Stimulated activated CD8-positive, alpha-beta memory T cell treated with anti-CD3 and anti-CD28 coated beads, Interleukin-7, amount 100 ng/mL, for 48 hours (primary cell): Measurements from ENCODE around the gene GOLGA6L6.
"Not testable (repeated sequence)": the region's sequence is repeated elsewhere in the genome, so short reads cannot be mapped to it uniquely, and the experiment has no call there.

ENCODE experiments used
- DNase-seq, 2 donors: peaks; one replicate each; pipeline ENCODE4 v3.0.0-alpha.2; 2020; ENCODE audit warnings: low read depth in 1 of 2; ENCODE audit errors: extremely low read depth in 1 of 2

The GOLGA6L6 gene

GRCh38 chr15:20541700-20542099 is at the start of gene GOLGA6L6:
TSS of gene GOLGA6L6 (minus strand) at chr15:20541800. CDS start at chr15:20541709, 91 bp downstream.
- DNase-seq: not testable (repeated sequence)

- not testable (repeated sequence) for DNase-seq
Measured at GRCh38 chr15:20590069-20590468, 48.5 kb upstream of the GOLGA6L6 start.

GRCh38 chr15:20586821-20587220 is 45.2 kb upstream of the GOLGA6L6 start:
- DNase-seq: not testable (repeated sequence)

- not testable (repeated sequence) for DNase-seq
Measured at GRCh38 chr15:20582726-20583115, 41.1 kb upstream of the GOLGA6L6 start.

GRCh38 chr15:20582109-20582725 is 40.6 kb upstream of the GOLGA6L6 start:
- DNase-seq: not testable (repeated sequence)

GRCh38 chr15:20581261-20582108 is 39.9 kb upstream of the GOLGA6L6 start:
- DNase-seq: not testable (repeated sequence)

- DNase-seq: not testable (repeated sequence)
Measured at GRCh38 chr15:20579662-20580061, 38.1 kb upstream of the GOLGA6L6 start.

- DNase-seq: not testable (repeated sequence)
Measured at GRCh38 chr15:20551289-20551688, 9.7 kb upstream of the GOLGA6L6 start.

- not testable (repeated sequence) for DNase-seq
Measured at GRCh38 chr15:20505926-20506658, 35.5 kb downstream of the GOLGA6L6 start.

- DNase-seq: not testable (repeated sequence)
Measured at GRCh38 chr15:20502839-20503238, 38.8 kb downstream of the GOLGA6L6 start.

GRCh38 chr15:20501512-20502222 is 39.9 kb downstream of the GOLGA6L6 start:
- DNase-seq: not testable (repeated sequence)

- not testable (repeated sequence) for DNase-seq
Measured at GRCh38 chr15:20497781-20498180, 43.8 kb downstream of the GOLGA6L6 start.

GRCh38 chr15:20493035-20493434 is 48.6 kb downstream of the GOLGA6L6 start:
- DNase-seq: not testable (repeated sequence)

GRCh38 chr15:20492598-20492997 is 49.0 kb downstream of the GOLGA6L6 start:
- DNase-seq: not testable (repeated sequence)

- not testable (repeated sequence) for DNase-seq
Measured at GRCh38 chr15:20489320-20489719, 52.3 kb downstream of the GOLGA6L6 start.
